ENCODE measurements around the gene TUBGCP3. TPM values are rescaled to one million over a fixed set of nuclear protein-coding genes. Genes with fewer than 3 reads are reported as not detected.
"Not testable (repeated sequence)": the region's sequence is repeated elsewhere in the genome, so short reads cannot be mapped to it uniquely, and the experiment has no call there.

The TUBGCP3 gene
- polyA plus RNA-seq, 1 donor from 2014 or later = 20.3 TPM

DNA sequence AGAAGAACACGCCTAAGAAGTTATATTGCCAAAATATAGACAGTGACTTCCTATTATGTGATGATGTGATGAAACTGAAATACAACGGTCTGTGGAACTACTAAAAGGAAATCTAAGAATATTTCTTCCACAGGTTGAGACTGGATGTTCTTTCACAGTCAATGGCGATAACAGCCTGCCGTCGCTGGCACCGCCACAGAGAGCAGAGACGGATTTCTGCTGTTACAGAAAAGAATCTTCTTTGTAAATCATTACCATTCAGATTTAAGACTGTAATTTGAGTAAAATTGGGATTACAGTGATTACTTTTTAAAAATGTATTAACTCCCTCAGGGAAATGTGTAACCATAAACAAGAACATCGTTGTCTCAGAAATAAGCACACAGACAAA is 100.8 kb downstream of the TUBGCP3 start:
- Histone ChIP-seq H3K4me3 (ENCODE audit: low read length) (no peak overlapping the region), H3K79me2 (replicated peaks; ENCODE audit: insufficient read depth, low read length) (no peaks in the 10 kb centered on the region), H3K36me3 (ENCODE audit: insufficient read depth, low read length) (no peaks in the 10 kb centered on the region), H3K9ac (ENCODE audit: low read length) (no peak overlapping the region), H3K4me2 (ENCODE audit: low read length) (no peak overlapping the region), H2AFZ (ENCODE audit: low read depth, low read length) (no peak overlapping the region), H3K27ac (ENCODE audit: low read length) (no peak overlapping the region), H3F3A (ENCODE audit: insufficient read depth, low read length, poor library complexity, severe bottlenecking) (no peaks in the 10 kb centered on the region), H4K20me1 (ENCODE audit: insufficient read depth) (no peaks in the 10 kb centered on the region), H3K9me2 (ENCODE audit: insufficient read depth, low read length) (no peaks in the 10 kb centered on the region), H3K27me3 (ENCODE audit: insufficient read depth, low read depth, low read length) (no peaks in the 10 kb centered on the region), H3K9me3 (ENCODE audit: low read length) (no peaks in the 10 kb centered on the region)
- no peak for TF ChIP-seq MXI1 (conservative IDR thresholded peaks at IDR 0.05; ENCODE audit: poor library complexity, severe bottlenecking)
- TF ChIP-seq, protein P1, sequence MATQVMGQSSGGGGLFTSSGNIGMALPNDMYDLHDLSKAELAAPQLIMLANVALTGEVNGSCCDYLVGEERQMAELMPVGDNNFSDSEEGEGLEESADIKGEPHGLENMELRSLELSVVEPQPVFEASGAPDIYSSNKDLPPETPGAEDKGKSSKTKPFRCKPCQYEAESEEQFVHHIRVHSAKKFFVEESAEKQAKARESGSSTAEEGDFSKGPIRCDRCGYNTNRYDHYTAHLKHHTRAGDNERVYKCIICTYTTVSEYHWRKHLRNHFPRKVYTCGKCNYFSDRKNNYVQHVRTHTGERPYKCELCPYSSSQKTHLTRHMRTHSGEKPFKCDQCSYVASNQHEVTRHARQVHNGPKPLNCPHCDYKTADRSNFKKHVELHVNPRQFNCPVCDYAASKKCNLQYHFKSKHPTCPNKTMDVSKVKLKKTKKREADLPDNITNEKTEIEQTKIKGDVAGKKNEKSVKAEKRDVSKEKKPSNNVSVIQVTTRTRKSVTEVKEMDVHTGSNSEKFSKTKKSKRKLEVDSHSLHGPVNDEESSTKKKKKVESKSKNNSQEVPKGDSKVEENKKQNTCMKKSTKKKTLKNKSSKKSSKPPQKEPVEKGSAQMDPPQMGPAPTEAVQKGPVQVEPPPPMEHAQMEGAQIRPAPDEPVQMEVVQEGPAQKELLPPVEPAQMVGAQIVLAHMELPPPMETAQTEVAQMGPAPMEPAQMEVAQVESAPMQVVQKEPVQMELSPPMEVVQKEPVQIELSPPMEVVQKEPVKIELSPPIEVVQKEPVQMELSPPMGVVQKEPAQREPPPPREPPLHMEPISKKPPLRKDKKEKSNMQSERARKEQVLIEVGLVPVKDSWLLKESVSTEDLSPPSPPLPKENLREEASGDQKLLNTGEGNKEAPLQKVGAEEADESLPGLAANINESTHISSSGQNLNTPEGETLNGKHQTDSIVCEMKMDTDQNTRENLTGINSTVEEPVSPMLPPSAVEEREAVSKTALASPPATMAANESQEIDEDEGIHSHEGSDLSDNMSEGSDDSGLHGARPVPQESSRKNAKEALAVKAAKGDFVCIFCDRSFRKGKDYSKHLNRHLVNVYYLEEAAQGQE (IDR thresholded peaks at IDR 0.05; ENCODE audit: borderline replicate concordance) = no peak
- TF ChIP-seq POLR2AphosphoS5 (IDR thresholded peaks at IDR 0.05) = no peak

DNA sequence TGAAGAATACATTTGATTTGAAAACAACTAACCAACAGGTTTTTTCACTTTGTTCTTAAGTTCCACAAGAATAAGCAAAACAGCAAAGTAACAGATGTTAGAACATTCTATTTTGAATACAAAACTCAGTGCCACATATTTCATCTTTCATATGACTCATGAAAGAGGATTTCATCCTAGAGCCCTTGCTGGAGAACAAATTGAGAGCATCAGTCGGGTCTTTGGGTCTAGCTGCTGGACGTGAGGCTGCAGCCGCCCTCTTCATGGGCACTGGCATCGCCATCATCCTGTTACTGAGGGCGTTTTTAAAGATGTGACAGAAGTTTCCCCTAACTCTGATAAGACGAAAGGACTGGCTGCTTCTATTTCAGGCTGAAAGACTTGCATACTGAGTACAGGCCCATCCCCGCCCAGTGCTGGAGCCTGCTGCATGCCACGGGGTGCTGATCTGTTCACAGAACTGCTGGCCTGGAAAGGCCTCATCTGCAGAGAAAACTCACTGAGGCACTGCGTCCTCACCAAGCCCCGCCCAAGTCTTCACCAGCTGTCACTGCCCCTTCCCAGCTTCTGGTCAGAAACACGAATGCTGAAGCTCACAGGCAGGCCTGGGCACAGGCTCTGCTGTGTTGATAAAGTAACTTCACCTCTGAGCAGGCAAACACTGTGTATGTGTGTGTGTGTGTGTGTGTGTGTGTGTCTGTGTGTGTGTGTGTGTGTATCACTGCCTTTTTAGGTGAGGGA is 101.4 kb downstream of the TUBGCP3 start:
- H3K27ac ChIP-seq (ENCODE audit: low read length) = no peak overlapping the region
- no peaks in the 10 kb centered on the region for H3K36me3 ChIP-seq (ENCODE audit: insufficient read depth, low read length)
- no peak overlapping the region for H3K9ac ChIP-seq (ENCODE audit: low read length)
- H3K27me3 ChIP-seq (ENCODE audit: insufficient read depth, low read depth, low read length) = no peaks in the 10 kb centered on the region
- H4K20me1 ChIP-seq (ENCODE audit: insufficient read depth) = no peaks in the 10 kb centered on the region
- no peak overlapping the region for H3K4me3 ChIP-seq (ENCODE audit: low read length)
- no peak for TF ChIP-seq MXI1 (conservative IDR thresholded peaks at IDR 0.05; ENCODE audit: poor library complexity, severe bottlenecking)
- no peak for TF ChIP-seq EZH2 (IDR thresholded peaks at IDR 0.05; ENCODE audit: borderline replicate concordance, insufficient read depth, low read length, poor library complexity, severe bottlenecking)
- no peak for TF ChIP-seq POLR2AphosphoS5 (IDR thresholded peaks at IDR 0.05)
- H3K79me2 ChIP-seq (replicated peaks; ENCODE audit: insufficient read depth, low read length) = no peaks in the 10 kb centered on the region
- no peaks in the 10 kb centered on the region for H3K9me3 ChIP-seq (ENCODE audit: low read length)
- H3F3A ChIP-seq (ENCODE audit: insufficient read depth, low read length, poor library complexity, severe bottlenecking) = no peaks in the 10 kb centered on the region
- H3K4me2 ChIP-seq (ENCODE audit: low read length) = no peak overlapping the region
- no peak overlapping the region for H2AFZ ChIP-seq (ENCODE audit: low read depth, low read length)
- no peaks in the 10 kb centered on the region for H3K9me2 ChIP-seq (ENCODE audit: insufficient read depth, low read length)

- H3K79me2 ChIP-seq (replicated peaks; ENCODE audit: insufficient read depth, low read length); H3K4me3 ChIP-seq (ENCODE audit: low read length); H3K9me2 ChIP-seq (ENCODE audit: insufficient read depth, low read length); H3F3A ChIP-seq (ENCODE audit: insufficient read depth, low read length, poor library complexity, severe bottlenecking); H3K9ac ChIP-seq (ENCODE audit: low read length); H3K36me3 ChIP-seq (ENCODE audit: insufficient read depth, low read length); H3K27me3 ChIP-seq (ENCODE audit: insufficient read depth, low read depth, low read length); H3K9me3 ChIP-seq (ENCODE audit: low read length); H3K27ac ChIP-seq (ENCODE audit: low read length); H4K20me1 ChIP-seq (ENCODE audit: insufficient read depth); H2AFZ ChIP-seq (ENCODE audit: low read depth, low read length); H3K4me2 ChIP-seq (ENCODE audit: low read length): not testable (repeated sequence)
Observed at GRCh38 chr13:112485814-112486213, 102.1 kb downstream of the TUBGCP3 start.

DNA sequence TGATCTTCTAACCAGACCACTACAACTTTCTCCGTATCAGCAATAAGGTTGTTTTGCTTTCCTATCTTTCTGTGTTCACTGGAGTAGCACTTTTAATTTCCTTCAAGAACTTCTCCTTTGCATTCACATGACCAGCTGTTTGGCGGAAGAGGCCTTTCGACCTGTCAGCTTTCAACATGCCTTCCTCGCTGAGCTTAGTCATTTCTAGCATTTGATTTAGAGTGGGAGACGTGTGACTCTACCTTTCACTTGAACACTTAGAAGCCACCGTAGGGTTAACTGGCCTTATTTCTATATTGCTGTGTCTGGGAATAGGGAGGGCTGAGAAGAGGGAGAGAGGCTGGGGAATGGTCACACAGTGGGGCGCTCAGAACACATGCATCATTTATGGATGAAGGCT is 104.7 kb downstream of the TUBGCP3 start:
- H3K9me2 ChIP-seq (ENCODE audit: insufficient read depth, low read length) = no peaks in the 10 kb centered on the region
- no peaks in the 10 kb centered on the region for H4K20me1 ChIP-seq (ENCODE audit: insufficient read depth)
- TF ChIP-seq, protein P1 (IDR thresholded peaks at IDR 0.05; ENCODE audit: borderline replicate concordance) = no peak
- TF ChIP-seq RAD21 (conservative IDR thresholded peaks at IDR 0.05) = no peak
- TF ChIP-seq MXI1 (conservative IDR thresholded peaks at IDR 0.05; ENCODE audit: poor library complexity, severe bottlenecking) = no peak
- TF ChIP-seq EP300 (conservative IDR thresholded peaks at IDR 0.05; ENCODE audit: poor library complexity, severe bottlenecking) = no peak
- TF ChIP-seq EZH2 (IDR thresholded peaks at IDR 0.05; ENCODE audit: borderline replicate concordance, insufficient read depth, low read length, poor library complexity, severe bottlenecking) = no peak
- no peak for TF ChIP-seq TAF1 (IDR thresholded peaks at IDR 0.05; ENCODE audit: low read depth)
- TF ChIP-seq POLR2AphosphoS5 (IDR thresholded peaks at IDR 0.05) = no peak
- TF ChIP-seq SMC3 (conservative IDR thresholded peaks at IDR 0.05; ENCODE audit: poor library complexity) = no peak

More for the DNA sequence above, 104.7 kb downstream of the TUBGCP3 start:
- no peaks in the 10 kb centered on the region for H3K9me3 ChIP-seq (ENCODE audit: low read length)
- H3K27ac ChIP-seq (ENCODE audit: low read length) = no peak overlapping the region
- H3K36me3 ChIP-seq (ENCODE audit: insufficient read depth, low read length) = no peaks in the 10 kb centered on the region
- no peaks in the 10 kb centered on the region for H3K79me2 ChIP-seq (replicated peaks; ENCODE audit: insufficient read depth, low read length)
- no peak overlapping the region for H3K9ac ChIP-seq (ENCODE audit: low read length)
- no peaks in the 10 kb centered on the region for H3F3A ChIP-seq (ENCODE audit: insufficient read depth, low read length, poor library complexity, severe bottlenecking)
- H3K4me2 ChIP-seq (ENCODE audit: low read length) = no peak overlapping the region
- H2AFZ ChIP-seq (ENCODE audit: low read depth, low read length) = no peak overlapping the region
- no peak overlapping the region for H3K4me3 ChIP-seq (ENCODE audit: low read length)
- no peaks in the 10 kb centered on the region for H3K27me3 ChIP-seq (ENCODE audit: insufficient read depth, low read depth, low read length)
